ENCODE data around the gene SPATS2.
A peak's percentile ranks its signal among the peaks of the same experiment; 100 is the strongest.

The SPATS2 gene

DNA sequence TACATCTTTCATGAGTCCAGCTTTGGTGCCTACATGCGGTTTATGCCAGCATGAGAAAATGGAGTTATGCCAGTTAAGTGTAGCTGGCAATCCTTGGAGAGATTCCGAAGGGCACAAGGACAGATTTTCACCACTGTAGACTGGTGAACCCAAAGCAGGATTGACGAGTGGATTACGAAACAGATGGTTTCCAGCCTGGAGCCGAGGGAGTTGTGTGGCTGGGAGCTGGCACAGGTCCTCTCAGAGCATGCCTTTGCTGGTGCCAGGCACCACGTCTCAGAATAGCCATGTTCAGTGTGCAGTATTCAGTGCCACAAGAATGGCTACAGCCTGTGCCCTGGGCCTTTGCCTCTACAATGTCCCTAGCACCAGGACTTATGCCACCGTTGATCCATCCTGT lies 184.8 kb downstream of the SPATS2 start:
- no peak overlapping the region for H3K4me3 ChIP-seq (ENCODE audit: low read depth, low read length)

DNA sequence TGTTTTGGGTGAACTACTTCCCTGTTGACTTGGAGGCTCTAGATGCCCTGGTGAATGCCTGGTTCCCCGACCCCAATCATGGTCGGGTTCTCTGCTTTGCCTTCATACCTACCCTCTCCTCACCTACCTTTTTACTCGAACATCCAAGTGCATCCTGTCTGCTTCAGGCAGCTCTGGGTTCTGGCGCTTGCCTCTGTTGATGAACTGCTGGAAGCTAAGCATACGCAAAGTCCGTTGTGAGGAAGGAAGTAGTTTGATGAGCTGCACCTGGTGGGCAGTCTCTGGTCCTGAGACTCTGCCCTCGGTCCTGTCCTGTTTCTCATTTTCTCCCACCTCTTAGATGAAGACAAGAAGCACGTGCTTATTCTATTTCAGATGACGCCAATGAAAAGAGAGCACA lies 185.2 kb downstream of the SPATS2 start:
- H3K4me3 ChIP-seq (ENCODE audit: low read depth, low read length) = no peak overlapping the region

DNA sequence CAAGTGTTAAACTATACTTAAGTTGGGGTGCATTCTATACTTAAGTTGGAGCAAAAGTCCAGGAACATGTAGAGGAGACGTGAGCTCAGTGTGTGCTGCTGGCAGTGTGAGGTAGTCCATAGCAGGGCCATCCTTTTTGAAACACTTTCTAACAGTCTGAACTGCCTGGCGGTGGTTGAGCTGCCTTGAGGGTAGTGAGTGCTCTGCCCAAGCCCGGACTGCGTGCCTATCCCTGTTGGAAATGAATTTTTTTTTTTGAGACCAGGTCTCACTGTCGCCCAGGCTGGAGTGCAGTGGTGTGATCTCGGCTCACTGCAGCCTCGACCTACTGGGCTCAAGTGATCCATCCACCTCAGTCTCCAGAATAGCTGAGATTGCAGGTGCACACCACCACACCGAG lies 185.6 kb downstream of the SPATS2 start:
- H3K4me3 ChIP-seq (ENCODE audit: low read depth, low read length) = no peak overlapping the region

DNA sequence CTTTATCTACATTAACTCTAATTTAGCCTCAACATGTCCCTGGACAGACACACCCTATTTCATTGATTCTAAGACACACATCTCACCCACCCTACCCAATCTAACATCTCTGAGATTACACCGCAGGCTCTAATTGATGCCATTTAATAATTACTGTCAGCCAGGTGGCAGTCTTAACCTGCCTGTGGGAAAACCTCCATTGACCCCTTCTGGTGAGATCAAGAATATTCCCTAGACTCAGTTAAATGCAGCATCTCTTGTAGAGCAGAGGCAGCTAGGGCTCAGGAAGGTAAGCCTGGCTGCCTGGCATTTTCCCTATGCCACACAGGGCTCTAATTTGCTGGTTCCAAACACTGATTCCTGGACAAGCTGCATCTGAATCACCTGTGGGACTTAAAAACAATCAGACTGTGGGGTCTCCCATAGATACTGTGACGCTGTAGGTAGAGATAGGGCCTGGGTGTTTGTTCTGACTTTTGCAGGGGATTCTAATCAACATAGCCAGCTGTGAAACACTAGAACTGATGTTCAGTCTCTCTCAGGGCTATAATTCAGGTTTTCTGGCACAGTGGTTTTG lies 186.3 kb downstream of the SPATS2 start:
- H3K4me3 ChIP-seq (ENCODE audit: low read depth, low read length) = no peak overlapping the region

DNA sequence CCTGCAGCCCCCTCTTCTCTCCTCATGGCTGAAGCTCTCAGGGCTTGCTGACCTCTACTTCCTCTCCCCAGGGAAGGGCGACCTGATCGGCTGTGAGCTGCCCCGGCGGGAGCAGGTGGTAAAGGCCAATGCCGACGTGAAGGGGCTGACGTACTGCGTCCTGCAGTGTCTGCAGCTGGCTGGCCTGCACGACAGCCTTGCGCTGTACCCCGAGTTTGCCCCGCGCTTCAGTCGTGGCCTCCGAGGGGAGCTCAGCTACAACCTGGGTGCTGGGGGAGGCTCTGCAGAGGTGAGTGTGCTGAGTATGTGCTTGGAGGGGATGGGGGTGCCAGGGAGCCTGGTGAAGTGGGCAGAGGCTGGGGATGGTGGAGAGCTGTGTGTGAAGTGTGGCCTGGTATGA lies 187.0 kb downstream of the SPATS2 start:
- no peak overlapping the region for H3K4me3 ChIP-seq (ENCODE audit: low read depth, low read length)

DNA sequence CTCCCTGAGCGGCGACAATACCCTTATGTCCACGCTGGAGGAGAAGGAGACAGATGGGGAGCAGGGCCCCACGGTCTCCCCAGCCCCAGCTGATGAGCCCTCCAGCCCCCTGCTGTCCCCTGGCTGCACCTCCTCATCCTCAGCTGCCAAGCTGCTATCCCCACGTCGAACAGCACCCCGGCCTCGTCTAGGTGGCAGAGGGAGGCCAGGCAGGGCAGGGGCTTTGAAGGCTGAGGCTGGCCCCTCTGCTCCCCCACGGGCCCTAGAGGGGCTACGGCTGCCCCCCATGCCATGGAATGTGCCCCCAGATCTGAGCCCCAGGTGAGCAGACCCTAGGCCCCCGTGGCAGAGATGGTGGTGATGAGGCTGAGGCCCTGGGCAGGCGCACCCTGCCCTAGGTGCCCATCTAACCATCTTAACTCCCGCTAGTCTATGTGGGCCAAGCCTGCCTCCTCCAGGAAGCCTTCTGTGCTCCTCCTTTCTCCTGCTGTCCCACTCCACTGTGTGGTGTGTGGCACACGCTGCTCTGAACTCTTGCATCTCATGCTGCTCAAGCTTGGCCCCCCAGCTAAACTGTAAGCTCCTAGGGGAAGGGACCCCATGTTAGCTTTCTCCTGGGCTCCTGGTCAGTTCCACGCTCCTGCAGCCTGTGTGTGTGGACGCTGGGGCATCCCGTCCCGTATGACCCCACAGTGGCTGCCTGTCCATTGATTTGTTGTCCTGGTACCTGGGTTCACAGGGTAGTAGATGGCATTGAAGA lies 188.5 kb downstream of the SPATS2 start:
- H3K4me3 ChIP-seq (ENCODE audit: low read depth, low read length) = no peak overlapping the region

DNA sequence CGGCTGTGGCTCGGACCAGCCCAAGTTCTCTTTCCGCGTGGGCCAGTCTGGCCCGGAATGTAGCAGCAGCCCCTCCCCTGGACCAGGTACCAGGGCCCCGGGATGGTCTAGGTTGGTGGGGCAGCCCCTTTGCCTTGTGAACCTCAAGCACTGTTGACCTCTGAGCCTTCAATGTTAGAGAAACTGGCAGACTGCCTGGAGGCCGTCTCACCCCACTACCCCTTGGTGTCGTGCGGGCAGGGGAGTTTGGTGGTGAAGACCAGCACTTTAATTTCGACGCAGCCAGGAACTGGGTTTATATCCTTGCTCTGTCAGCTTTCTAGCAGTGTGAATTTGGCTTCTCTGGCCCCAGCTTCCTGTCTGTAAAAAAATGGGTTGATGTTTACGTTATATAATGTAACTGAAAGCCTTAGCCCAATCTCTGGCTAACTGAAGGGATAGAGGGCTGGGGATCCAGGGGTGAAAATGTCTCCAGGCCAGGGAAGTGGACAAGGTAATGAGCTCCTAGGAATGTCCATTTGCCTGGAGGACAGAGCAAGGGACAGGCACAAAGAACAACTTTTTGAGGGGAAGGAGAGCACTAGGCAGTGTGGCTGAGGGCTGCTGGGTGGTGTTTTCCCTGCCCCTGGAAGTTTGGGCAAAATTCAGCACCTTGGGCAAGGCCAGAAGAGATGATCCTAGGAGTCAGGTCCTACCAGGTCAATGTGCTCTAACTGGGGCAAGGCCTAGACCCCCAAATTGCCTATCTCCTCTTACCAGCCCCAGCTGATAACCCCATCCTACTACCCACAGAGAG lies 189.3 kb downstream of the SPATS2 start:
- no peak overlapping the region for H3K4me3 ChIP-seq (ENCODE audit: low read depth, low read length)

DNA sequence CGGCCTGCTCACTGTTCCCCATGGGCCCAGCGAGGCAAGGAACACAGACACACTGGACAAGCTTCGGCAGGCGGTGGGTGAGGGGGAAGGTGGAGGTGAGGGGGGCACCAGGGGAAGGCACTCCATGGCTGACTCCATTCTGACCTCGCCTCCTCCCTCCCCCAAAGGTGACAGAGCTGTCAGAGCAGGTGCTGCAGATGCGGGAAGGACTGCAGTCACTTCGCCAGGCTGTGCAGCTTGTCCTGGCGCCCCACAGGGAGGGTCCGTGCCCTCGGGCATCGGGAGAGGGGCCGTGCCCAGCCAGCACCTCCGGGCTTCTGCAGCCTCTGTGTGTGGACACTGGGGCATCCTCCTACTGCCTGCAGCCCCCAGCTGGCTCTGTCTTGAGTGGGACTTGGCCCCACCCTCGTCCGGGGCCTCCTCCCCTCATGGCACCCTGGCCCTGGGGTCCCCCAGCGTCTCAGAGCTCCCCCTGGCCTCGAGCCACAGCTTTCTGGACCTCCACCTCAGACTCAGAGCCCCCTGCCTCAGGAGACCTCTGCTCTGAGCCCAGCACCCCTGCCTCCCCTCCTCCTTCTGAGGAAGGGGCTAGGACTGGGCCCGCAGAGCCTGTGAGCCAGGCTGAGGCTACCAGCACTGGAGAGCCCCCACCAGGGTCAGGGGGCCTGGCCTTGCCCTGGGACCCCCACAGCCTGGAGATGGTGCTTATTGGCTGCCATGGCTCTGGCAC lies 190.1 kb downstream of the SPATS2 start:
- no peak overlapping the region for H3K4me3 ChIP-seq (ENCODE audit: low read depth, low read length)

DNA sequence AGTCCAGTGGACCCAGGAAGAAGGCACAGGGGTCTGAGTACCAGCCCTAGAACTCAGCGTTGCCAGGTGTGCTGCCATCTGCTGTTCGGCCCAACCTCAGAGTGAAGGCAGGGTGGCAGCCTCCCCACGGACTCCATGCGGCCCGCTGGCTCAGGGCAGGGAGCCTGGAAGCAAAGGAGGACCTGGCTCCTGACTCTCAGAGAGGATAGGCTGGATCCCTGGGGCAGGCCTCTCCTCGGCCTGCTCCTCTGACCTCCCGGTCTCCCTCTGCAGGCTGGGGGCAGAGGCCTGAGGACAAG lies 190.6 kb downstream of the SPATS2 start:
- no peak overlapping the region for H3K4me3 ChIP-seq (ENCODE audit: low read depth, low read length)

DNA sequence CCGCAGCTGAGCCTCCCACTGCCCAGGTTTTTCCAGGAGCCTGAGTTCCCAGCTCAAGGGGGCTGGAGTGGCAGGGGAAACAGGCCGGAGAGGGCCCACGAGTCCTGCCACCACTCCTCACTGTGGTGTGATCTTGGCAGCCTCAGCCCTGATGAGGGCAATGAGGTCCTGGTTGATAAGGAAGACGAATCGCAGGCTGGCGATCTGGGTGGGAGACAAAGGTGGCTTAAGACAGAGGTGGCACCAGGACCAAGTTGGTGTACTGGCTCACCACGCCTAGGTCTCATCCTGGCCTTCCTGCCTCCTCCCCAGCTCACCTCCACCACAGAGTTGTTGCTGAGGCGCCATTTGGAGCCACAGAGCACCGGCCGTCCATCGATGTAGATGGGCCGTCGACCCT lies 191.3 kb downstream of the SPATS2 start:
- no peak overlapping the region for H3K4me3 ChIP-seq (ENCODE audit: low read depth, low read length)

DNA sequence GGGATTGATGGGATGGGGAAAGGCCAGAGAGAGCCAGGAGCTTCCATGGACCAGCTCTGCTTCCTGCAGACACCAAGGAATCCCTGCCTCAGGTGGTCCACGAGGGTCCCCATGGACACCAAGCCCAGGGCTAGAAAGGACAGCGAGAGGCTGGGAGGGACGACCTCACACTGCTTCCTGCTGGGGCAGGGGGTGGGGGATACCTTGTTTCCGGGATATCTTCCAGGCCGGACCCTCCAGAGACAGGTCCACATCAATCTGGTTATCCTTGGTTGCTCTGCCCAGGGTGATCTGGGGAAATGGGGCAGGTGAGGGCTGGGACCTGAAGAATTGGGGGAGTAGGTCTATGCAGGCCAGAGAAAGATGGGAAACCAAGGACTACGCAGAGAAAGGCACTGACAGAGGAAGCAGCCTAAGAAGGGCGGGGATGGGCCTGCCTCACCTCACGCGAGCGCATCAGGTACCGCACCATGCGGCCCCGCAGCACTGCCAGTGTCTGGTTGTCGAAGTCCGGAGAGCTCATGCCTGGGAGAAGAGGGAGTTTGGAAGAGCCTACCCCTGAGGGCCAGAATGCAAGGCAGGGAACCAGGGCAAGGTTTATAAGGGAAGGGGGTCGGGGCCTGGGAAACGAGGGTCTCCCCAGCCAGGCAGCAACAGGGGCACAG lies 191.9 kb downstream of the SPATS2 start:
- H3K4me3 ChIP-seq (ENCODE audit: low read depth, low read length) = no peak overlapping the region

DNA sequence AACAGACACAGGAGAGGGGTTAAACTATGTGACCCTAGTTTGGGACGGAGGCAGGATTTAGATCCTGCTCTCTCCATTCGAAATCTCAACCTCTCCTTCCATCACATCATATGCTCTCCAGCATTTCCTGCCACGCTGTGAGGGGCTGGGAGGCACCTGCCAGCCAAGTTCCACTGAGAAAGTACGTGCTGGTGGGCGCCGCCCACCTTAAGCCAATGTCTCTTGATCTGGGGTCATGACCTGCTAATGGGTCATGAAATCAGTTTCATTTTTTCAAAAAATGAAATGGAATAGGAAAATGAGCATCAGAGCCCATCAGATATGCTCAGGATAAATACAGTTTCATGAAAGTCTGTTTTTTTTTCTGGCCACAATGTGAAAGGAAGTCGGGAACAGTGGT lies 193.4 kb downstream of the SPATS2 start:
- no peak overlapping the region for H3K4me3 ChIP-seq (ENCODE audit: low read depth, low read length)

DNA sequence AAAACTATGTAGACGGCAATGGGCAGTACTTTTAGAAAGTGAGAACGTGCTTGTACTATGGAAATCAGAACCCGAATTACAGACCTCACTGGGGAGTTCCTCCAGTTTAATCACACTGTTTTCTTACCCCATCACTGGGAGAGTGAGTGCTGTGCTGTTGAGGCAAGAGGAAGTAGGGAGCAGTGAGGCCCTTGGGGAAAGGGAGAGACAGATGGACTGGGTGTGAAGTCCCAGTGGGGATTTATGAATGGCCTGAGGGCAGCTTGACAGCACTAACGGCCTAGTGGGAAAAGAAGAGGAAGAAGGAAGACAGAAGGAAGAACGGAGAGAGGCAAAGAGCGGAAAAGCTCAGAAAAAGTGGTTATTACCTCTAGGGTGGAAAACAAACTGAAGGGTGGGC lies 195.0 kb downstream of the SPATS2 start:
- H3K4me3 ChIP-seq (ENCODE audit: low read depth, low read length) = no peak overlapping the region

DNA sequence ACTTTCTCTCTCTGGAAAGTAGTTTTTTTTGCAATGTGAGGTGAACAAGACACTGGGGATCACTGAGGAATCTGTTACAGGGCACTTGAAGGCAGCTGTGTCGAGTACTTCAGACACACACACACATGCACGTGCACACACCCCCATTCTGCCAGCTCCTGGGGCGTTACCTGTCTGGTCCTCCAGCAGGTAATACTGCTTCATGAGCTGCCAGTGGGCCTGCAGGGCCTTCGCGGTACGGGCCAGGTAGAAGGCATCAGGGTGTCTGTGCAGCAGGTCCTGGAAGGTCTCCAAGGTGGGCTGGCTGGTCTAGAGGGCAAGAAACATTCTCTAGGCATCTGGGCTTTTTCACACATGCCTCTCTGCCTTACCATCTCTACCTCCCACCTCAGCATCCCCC lies 195.6 kb downstream of the SPATS2 start:
- no peak overlapping the region for H3K4me3 ChIP-seq (ENCODE audit: low read depth, low read length)

DNA sequence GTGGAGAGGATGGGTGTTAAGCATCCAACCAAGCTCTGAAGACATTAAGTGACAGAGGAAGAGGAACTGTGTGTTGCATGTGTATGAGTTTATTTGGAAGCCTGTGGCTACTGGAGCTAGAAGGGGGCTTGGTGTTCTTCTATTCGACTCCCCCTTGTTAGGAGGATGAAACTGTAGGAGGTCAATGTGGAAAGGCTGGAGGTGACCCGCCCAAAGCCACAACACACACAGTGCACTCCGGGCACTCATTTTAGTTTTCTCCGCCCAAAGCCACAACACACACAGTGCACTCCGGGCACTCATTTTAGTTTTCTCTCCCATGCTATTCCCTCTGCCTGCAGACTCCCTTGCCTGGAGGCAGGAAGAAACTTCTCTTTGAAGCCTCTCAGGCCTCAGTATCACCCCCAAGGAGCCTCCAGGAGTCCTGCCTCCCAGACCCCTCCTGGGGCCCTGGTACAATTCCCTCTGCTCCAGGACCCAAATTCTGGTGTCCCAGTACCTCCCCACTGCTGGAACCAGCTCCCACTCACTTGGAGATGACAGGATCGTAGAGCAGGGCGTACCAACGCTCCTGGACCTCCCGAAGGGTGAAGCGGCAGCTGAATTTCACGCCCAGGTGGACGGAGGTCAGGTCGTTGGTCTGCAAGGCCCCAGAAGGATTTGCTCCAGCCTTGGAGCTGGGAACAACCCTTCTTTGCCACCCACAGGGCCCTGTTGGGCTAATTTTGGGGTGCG lies 196.9 kb downstream of the SPATS2 start:
- no peak overlapping the region for H3K4me3 ChIP-seq (ENCODE audit: low read depth, low read length)

DNA sequence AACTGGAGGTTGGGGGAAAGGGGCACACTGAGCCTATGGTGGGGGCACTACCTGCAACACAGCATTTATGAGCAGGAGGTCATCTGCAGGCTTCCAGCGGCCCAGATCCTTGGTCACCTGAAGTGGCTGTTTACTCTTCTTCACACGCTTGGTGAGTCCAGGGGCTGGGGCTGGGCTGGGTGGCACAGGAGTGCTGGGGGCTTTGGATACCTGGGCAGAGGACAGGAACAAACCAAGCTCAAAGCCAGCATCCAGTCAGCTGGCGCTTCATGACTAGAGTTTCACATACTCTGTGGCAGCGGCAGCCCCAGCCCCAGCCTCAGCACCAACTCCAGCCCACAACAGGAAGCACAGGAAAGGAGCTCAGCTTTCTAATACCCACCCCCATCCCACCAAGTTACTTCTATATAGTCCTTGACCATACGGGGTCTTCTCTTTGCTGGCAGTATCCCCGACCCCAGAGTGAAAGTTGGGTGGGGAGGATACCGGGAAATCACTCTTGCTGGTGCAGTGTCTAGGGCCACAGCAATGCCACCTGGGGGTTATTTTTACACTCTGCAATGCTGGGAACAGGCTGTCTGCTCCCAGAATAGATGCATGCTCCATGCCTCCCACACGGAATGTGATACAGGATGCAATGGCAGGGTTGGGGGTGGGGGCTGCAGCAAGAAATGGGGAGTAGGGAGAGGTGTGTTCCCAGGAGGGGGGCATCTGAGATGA lies 197.6 kb downstream of the SPATS2 start:
- no peak overlapping the region for H3K4me3 ChIP-seq (ENCODE audit: low read depth, low read length)

DNA sequence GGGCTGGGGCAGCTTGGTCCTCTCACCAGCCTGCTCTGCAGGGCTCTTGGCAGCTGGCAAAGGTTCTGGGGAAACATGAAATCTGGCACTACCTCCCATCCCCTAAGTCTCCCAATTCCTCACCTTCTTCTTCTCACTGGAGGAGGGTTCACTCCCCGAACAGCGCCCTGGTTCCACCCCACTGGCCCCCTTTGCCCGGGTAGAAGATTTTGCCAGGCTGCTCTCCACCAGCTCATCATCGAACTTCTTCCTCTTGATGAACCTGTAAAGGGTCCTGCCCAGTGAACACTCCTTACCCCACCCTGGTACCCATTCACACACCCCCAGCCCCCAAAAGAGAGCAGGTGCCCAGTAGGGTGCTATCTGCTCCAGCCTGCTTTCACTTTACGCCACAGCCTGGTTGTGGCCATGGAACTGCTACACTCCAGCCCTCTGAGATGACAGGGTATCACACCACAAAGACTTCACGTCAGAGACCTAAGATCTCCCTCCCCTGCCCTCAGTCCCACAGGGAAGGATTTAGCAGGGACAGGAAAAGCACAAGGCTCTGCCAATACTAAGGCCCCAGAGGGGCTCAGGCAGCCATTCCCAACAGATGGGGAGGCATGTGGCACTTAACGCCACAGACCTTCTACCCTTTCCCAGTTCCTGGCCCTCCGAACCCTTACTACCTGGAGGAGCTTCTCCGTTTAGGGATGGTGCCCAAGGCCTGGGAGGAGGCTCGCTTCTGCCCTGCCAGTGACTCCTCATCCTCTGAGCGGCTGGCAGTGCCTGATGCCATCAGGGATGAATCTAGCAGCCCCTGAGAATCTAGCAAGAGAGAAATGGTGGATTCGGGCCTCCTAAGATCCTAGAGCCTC lies 198.4 kb downstream of the SPATS2 start:
- H3K4me3 ChIP-seq (ENCODE audit: low read depth, low read length) = no peak overlapping the region

DNA sequence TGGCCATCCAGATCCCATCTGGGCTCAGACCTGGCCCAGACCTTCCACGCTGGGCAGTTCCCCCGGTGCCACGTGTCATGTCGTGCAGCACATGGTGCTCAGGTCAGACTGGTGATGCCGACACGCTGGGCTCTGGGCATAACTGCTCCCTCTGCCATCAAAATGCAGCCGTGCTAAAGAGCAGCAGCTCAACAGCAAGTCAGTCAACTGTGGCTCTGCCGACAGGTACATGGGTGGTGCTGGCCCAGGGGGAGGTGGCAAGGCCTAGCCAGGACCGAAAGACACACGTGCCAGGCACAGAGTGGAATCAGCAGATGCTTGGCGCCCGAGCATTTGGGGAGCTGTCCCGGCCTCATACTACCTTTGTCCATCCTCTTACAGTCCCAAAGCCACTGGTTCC lies 199.1 kb downstream of the SPATS2 start:
- no peak overlapping the region for H3K4me3 ChIP-seq (ENCODE audit: low read depth, low read length)

DNA sequence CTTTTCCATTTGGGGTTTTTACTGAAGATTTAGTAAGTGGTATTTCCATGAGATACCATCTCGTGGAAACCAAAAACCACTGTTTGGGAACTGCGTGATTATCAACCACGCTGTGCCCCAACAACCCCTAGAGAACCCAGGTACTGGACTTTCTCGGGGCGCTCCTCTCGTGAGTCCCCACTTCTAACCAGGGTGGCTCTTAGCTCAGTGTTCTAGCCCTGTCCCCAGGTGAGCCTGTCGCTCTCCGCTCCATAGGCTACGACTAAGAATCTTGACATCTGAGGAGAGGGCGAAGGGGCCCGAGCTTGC lies 200.0 kb downstream of the SPATS2 start:
- H3K4me3 ChIP-seq (ENCODE audit: low read depth, low read length) = peak overlapping the region; percentile 98
